GM21825 (cell line): ENCODE results near the gene TUBGCP3.
"Not testable (repeated sequence)": the region's sequence is repeated elsewhere in the genome, so short reads cannot be mapped to it uniquely, and the experiment has no call there.

Experiments used
- ATAC-seq: cut with Tn5 transposase; IDR thresholded peaks from one replicate; pipeline ENCODE4 v1.9.1; 2021; ENCODE audit warnings: mild to moderate bottlenecking, moderate library complexity; ENCODE audit not compliant: unreplicated experiment

Gene TUBGCP3

DNA sequence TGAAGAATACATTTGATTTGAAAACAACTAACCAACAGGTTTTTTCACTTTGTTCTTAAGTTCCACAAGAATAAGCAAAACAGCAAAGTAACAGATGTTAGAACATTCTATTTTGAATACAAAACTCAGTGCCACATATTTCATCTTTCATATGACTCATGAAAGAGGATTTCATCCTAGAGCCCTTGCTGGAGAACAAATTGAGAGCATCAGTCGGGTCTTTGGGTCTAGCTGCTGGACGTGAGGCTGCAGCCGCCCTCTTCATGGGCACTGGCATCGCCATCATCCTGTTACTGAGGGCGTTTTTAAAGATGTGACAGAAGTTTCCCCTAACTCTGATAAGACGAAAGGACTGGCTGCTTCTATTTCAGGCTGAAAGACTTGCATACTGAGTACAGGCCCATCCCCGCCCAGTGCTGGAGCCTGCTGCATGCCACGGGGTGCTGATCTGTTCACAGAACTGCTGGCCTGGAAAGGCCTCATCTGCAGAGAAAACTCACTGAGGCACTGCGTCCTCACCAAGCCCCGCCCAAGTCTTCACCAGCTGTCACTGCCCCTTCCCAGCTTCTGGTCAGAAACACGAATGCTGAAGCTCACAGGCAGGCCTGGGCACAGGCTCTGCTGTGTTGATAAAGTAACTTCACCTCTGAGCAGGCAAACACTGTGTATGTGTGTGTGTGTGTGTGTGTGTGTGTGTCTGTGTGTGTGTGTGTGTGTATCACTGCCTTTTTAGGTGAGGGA, 101.4 kb downstream of the TUBGCP3 start:
- no peak for ATAC-seq

DNA sequence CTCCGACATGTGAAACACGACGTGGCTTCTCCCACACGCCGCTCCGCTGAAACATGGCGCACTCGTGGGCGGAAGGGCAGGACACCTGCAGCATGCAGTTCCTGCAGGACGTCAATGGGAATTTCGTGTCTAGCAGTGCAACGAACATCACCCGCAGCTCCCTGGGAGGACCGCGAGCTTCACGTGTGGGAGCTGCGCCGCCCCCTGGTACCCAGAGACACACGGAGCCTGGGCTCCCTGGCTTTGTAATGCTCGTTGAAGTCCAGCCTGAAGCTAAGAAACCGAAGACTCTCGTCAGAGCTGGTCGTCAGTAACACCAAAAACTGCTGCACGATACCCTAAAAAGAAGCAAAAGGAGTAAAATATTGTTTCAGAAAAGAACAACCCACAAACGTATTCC, 102.1 kb downstream of the TUBGCP3 start:
- not testable (repeated sequence) for ATAC-seq

GRCh38 chr13:112483299-112483698, 104.7 kb downstream of the TUBGCP3 start:
- ATAC-seq = no peak

DNA sequence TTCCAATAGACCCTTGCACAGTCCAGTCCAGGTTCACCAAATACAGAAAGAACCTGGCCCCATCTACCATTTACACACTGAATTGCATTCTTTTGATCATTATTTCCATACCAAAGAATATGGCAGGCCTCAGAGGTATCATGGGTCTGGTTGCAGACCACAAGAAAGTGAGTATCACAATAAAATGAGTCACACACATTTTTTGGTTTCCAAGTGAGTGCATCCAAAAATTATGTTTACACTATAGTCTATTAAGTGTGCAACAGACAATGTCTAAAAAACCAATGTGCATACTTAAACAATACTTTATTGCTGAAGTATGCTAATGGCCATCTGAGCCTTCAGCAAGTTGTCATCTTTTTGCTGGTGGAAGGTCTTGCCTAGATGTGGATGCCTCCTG, 106.5 kb downstream of the TUBGCP3 start:
- no peak for ATAC-seq

DNA sequence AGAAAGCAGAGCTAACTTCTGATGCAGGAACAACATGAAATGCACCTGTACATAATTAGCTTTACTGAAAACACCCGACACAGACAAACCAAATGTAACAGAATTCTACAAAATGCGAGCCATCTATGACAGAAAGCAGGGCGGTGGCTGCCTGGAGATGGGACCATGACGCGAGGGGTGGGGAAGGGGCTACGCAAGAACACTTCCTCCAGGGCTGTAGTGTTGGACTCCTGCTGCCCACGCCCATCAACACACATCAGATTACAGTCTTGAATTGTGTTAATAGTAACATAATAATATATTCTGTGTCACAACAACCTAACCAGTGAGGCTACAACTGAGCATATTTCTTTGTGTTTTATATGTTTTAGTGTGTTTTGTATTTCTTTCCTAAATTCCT, 108.6 kb downstream of the TUBGCP3 start:
- no peak for ATAC-seq

DNA sequence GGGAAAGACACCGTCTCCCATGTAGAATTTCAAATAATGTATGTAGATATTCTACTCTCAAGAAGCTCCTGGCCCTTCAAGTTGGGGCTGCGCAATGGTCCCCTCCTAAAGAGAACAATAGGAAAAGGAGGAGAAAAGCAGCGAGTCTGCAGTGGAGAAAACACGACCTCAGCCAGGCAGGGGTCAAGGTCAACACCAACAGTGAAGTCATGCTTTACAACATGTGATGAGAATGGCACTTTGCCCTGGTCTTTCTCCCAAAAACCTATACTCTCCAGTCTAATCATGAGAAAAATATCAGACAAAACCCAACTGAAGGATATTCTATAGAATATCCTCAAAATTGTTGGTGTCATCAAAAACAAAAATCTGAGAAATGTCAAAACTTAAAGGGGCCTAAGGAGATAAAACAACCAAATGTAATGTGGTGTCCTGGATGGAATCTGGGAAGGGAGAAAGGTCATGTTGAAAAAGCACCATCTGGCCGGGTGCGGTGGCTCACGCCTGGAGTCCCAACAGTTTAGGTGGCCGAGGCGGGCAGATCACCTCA, 110.8 kb downstream of the TUBGCP3 start:
- ATAC-seq = no peak

DNA sequence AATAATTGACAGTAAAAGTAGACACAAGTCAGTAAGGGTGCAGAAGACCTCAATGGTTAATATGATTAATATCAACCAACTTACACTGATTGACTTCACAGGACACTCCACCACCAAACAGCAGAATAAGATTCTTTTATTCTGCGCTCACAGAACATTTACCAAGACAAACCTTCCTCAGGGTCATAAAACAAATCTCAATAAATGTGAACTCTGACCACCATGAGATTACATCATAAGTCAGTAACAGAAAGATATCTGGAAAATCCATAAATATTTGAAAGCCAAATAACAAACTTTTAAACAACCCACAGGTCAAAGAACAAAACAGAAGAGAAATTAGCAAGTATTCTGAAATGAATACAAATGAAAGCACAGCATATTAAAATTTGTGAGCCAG, 112.1 kb downstream of the TUBGCP3 start:
- ATAC-seq = no peak

- ATAC-seq = no peak
These were observed 113.1 kb downstream of the TUBGCP3 start for GRCh38 chr13:112474869-112475268.

- no peak for ATAC-seq
These were observed 114.1 kb downstream of the TUBGCP3 start for GRCh38 chr13:112473818-112474217.

GRCh38 chr13:112469071-112469745, 118.7 kb downstream of the TUBGCP3 start:
- ATAC-seq = no peak

DNA sequence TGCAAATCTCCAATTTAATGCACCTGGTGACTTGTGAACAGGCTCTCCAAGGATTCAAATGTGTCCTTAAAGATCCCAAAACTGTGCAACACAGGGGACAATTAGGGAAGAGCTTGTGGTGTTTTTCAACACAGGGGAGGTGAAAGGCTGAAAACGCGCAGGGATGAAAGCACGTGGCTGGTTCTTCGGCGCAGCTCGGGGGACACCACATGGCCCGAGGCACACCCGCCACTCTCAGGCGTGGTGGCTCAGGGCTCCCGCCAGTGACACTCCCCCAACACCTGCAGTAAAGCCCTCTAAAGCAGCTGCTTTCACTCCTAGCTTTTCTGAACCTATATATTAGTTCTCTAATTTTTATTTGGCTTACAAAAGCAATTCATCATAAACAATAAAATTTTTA, 119.9 kb downstream of the TUBGCP3 start:
- ATAC-seq = no peak

DNA sequence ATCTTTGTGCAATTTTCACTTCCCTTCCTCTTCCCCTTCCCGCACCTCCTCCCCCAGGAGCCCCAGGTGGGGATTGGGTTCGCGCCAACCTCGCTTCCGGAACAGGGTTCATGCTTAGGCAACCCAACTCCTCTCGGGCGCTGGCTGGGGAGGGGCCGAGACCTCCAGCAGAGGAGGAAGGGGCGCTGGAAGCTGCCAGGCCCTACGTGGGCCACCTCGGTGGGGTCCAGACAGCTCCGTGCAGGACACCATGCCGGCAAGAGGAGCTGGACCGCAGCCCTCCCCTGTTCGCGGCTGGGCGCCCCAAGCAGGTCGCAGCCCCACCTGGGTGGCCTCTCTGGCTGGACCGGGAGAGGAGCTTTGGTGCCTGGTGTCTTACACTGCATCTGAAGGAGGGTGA, 120.7 kb downstream of the TUBGCP3 start:
- no peak for ATAC-seq

DNA sequence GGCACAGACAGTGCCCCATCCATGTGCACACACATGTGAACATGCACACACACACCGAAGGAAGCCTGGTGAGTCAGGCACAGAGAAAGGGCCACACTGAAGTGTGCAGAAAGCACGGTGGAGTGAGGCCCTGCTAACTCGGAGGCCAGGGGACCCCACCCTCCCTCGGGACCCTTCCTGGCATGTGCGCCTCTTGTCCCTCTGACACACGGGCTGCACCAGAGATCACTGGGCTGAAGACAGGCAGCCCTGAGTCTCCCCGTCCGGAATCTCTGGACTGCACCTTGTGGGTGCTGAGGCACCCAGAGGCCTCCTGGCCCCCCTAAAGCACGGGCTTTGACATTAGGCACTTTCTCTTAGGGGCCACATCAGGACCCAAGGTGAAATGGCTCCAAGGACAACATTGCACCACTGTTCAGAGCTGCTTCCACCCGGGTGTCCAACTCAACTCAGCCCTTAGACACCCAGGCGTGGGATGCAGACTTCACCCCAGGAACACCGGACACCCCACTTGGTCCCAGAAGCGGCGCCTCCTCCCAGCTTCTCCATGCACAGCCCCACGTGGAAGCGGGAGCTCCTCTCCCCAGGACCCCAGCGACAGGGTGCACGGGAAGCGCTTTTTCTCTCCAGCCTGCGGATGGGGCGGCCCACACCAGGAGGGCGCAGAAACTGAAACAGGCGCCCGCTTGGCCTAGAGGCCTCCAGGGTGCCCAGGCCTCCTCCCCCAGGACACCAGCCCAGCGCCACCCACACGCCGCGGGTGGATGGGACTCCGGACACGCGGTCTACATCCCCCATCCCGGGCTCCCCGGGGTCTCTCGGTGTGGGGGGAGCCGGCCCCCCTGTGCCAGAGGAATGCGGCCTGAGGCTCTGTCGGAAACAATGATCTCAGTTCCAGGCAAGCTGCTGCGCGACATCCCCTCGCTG, 121.6 kb downstream of the TUBGCP3 start:
- no peak for ATAC-seq

GRCh38 chr13:112465251-112466131, 122.5 kb downstream of the TUBGCP3 start:
- ATAC-seq = no peak

GRCh38 chr13:112464720-112465119, 123.2 kb downstream of the TUBGCP3 start:
- no peak for ATAC-seq

- no peak for ATAC-seq
These were observed 125.5 kb downstream of the TUBGCP3 start for GRCh38 chr13:112462408-112462807.

GRCh38 chr13:112457485-112457884, 130.5 kb downstream of the TUBGCP3 start:
- ATAC-seq = no peak

DNA sequence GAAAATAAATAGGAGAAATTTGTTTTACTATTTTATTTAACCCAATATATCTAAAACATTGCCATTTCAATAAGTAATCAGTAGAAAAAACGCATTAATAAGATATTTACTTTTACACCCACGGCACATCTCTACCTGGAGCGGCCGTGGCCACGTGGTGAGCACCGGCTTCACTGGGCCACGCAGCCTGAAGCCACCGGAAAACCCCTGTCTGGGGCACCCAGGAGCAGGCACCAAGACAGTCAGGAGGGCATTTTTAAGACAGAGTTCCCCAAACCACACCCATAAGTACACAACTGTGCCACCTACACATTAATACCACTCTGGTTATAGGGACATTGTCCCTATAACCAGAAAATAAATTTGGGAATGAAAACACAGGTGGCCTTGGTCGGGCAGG, 130.9 kb downstream of the TUBGCP3 start:
- ATAC-seq = no peak

GRCh38 chr13:112456138-112457056, 131.6 kb downstream of the TUBGCP3 start:
- no peak for ATAC-seq
